Cardiac septum (tissue), 1 donor: ENCODE data around the gene PHF21A. TPM values are rescaled to one million over a fixed set of nuclear protein-coding genes. Genes with fewer than 3 reads are reported as not detected.
"Not testable (repeated sequence)": the region's sequence is repeated elsewhere in the genome, so short reads cannot be mapped to it uniquely, and the experiment has no call there.

Experiments used
- DNase-seq: peaks from one replicate; pipeline ENCODE4 v3.0.0-alpha.2; 2020; ENCODE audit warnings: low spot score
- intact Hi-C: fragments of 100-400 bp; cut with DNase I; formaldehyde crosslinking; loops from one replicate; pipeline ENCODE4 v1.14.0; 2022
- total RNA-seq: library from RNA; stranded (reverse); fragmentation: NEBNext Ultra II Directional; extraction: Animal tissue kit (Norgen Biotek cat#: 25700); gene quantifications from one replicate; pipeline ENCODE4 v1.2.1, GENCODE V29; 2021
- donor health status: DM: no; HTN: no; CAD: no.

Gene PHF21A
- total RNA-seq, 1 donor from 2014 or later: 43.8 TPM

DNA sequence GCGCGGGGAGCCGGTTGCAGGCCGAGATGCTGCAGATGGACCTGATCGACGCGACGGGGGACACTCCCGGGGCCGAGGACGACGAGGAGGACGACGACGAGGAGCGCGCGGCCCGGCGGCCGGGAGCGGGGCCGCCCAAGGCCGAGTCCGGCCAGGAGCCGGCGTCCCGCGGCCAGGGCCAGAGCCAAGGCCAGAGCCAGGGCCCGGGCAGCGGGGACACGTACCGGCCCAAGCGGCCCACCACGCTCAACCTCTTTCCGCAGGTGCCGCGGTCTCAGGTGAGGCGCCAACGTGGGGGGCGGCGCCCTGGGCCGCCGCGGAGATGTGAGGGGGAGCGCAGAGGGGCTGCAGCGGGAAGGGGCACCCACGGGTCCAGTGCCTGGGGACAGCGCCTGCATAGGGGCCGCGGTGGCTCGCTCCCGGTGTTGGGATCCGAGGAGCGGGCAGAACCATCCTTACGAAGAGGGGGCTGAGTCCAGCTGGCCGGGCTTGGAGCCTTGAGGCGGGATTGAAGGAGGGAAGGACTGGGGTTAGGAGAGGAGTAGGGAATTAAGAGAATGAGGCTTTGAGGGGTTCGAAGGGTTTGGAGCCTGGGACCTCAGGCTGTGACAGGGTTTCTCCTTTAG is 221.0 kb downstream of the PHF21A start:
- DNase-seq, intact Hi-C loops: not testable (repeated sequence)

- intact Hi-C loops: no loop called here
- DNase-seq: peak; percentile 82
These were observed 221.6 kb downstream of the PHF21A start for GRCh38 chr11:45899448-45900174.

DNA sequence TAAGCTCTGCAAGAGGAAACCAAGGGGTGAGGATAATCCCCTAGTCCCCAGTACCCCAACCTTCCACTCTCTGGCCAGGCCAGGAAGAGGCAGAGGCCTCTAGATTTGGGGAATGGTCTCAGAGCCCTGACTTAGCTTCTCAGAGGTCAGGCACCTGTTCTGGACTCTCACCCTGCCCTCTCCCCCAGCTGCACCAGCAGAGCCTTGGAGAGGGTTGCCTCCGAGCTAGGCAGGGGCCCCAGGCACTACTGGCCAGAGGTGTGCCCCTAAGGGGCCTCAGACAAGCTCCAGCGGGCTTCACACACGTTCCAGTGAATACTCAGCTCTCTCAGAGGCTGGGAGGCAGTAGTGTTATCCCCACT is 222.2 kb downstream of the PHF21A start:
- intact Hi-C loops: no loop called here
- DNase-seq: no peak

DNA sequence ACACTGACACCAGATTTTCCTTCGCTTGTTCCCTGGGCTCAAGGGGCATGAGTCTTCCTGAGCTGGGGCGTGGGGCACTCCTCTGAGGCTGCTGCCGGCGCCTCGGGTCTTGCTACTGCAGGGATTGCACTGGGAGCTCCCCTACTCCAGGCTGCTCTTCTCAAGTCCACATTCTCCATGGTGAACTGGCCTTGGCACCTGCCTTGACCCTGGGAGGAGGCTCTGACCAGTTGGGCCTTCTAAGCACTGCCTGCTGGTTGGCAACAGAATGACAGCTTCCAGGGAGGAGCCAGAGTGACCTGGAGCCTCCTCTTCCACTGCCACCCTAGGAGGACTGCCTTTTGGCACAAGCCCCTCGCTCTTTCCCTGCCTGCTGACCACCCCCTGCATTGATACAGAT is 223.7 kb downstream of the PHF21A start:
- DNase-seq: no peak
- intact Hi-C loops: no loop called here

DNA sequence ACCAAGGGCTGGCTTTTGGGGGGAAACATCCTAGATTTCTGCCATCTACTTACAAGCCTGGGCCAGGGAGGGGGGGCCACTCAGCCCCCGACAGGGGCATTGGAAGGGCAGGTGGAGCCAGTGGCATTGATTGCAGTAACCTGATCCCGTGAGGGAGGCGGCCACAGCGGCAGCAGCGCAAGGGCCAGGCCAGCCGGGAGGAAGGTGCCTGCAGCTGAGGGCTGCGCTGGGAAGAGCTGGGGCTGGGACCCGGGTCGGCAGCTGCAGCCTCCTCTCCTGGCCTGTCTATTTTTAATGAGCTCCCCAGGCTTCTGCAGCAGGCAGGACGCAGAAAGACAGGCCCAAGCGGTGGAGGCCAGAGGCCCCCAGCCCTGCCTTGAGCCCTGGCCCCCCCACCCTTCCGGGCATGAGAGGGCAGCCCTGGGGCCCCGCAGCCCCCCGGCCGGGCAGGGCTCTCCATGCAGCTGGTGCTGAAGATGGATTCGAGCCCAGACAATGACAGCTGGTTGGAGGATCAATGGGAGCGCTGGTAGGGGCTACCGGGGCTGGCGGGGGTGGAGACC is 224.8 kb downstream of the PHF21A start:
- intact Hi-C loops: no loop called here

DNA sequence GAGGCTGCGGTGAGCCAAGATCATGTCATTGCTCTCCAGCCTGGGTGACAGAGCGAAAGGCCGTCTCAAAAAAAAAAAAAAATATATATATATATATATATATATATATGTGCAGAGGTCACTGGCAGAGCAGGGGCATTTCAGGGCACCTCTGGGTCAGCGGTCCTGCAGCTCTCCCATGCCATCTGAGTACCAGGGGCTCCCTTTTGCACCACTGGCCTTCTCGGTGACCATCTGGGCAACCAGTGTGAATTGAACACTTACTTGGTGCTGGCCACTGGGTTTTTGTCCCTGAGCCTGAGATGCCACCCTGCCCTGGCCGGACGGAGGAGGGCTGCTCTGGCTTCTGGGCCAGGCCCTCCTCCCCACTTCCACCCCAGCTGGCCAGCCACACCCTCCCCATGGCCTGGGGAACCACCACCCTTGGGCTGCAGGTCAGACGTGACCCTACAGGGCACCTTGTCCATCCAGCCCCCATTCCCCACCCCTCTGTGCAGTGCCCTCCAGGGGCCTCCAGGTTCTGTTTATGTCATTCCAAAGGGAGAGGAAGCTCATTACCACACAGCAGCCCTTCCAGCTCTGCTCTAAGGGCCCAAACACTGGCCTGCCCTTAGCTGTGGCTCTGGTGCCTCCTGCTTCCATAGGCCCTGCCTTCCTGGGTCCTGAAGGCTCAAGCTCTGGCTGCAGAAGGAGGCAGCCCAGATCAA is 225.5 kb downstream of the PHF21A start:
- no peak for DNase-seq

More for the DNA sequence above, 224.8 kb downstream of the PHF21A start:
- DNase-seq: no peak

DNA sequence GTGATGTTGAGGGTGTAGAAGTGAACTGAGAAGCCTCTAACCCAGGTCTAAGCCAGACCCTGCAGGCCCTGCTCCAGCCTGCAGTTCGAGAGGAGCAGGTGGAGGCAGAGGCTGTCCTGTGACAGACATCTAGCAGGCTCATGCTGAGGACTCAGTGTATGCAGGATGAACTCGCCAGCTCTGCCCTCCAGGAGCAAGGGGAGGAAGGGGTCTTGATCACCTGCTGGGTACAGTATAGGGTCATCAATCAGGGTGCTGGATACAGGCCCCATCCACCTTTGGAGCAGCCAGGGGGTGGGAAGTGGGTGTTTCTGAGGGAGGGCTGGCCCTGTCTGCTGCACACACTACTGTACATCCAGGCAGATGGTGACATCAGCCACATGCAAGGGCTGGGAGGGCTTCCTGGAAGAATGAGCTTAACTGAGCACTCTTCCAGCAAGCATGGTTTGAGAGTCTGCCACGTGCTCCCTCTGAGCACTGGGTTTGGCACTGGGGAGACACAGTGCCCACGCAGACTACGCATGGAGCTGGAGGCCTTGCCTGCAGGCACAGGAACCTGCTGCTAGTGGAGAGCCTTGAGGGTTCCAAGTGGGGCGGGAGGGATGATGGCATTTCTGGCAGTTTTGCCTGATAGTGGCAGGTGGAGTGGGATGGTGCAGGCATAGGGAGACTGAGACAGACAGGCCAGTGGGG is 226.6 kb downstream of the PHF21A start:
- intact Hi-C loops: no loop called here
- no peak for DNase-seq

More for the DNA sequence above, 225.5 kb downstream of the PHF21A start:
- intact Hi-C loops: no loop called here

DNA sequence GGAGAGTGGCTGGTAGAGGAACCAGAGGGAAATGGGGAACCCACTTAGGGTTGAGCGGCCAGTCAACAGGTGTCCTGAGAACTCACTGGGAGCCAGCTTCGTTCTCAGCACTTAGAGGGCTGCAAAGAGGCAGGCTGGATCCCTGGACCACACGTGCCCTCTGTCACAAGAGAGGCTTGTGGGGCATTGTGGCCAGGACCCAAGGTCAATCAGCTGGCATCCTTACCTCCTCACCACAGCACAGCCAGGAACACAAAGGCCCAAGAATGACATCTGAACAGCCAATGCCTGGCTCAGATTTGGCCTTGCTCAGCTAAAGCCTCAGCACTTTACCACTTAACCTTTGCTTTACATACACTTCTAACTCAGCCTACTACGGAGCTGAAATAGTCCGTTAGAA is 228.4 kb downstream of the PHF21A start:
- intact Hi-C loops: no loop called here

DNA sequence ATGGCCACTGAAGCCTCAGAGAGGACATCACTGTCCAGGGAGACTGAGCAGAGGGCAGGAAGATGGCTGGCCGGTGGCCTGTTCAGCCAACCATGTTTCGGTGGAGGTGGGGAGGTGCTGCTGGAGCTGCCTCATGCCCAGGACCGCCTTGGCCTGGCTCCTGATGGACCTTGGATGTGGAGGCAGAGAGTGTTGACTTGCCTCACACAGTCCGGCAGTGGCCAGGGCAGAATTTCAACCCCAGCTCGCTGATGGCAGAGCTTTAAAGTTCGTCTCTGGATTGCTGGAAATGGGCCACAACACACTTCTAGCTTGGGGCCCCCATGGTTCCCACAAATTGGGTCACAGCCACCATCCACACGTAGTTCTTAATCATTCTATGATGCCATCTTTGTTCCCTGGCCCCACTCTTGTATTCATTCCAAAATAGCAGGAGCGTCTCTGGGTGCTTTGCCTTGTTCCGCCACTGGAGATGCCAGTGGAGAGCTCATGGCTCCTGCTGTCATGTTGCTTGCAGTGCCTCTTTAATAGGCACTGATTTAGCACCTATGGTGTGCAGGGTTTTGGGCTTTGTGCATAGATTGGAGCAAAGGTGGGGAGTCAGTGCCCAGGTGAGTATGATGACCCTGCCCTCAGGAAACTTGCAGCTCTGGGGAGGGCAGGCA is 230.2 kb downstream of the PHF21A start:
- intact Hi-C loops: no loop called here
- no peak for DNase-seq

More for the DNA sequence above, 228.4 kb downstream of the PHF21A start:
- DNase-seq: no peak

GRCh38 chr11:45889966-45890365 is 231.3 kb downstream of the PHF21A start:
- intact Hi-C loops: no loop called here
- no peak for DNase-seq

GRCh38 chr11:45889555-45889954 is 231.7 kb downstream of the PHF21A start:
- no peak for DNase-seq
- intact Hi-C loops: no loop called here

DNA sequence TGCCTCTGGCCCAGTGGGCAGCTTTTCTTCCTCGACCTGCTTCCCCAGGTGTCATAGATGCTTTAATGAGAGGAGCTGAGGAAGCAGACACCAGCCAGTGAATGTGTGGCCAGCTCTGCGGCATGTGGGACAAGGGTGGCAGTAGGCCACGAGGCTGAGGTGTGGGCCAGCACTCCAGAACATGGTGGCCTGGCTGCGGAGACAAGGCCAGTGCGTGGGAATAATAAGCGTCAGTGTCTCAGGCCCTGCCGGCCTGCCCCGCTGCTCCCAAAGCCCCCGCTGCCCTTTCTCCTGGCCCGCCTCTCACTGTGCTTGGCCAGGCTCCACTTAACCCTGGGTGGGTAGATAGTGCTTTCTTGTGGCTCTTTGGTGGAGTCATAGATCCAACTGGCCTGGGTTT is 233.7 kb downstream of the PHF21A start:
- DNase-seq: no peak
- intact Hi-C loops: no loop called here

DNA sequence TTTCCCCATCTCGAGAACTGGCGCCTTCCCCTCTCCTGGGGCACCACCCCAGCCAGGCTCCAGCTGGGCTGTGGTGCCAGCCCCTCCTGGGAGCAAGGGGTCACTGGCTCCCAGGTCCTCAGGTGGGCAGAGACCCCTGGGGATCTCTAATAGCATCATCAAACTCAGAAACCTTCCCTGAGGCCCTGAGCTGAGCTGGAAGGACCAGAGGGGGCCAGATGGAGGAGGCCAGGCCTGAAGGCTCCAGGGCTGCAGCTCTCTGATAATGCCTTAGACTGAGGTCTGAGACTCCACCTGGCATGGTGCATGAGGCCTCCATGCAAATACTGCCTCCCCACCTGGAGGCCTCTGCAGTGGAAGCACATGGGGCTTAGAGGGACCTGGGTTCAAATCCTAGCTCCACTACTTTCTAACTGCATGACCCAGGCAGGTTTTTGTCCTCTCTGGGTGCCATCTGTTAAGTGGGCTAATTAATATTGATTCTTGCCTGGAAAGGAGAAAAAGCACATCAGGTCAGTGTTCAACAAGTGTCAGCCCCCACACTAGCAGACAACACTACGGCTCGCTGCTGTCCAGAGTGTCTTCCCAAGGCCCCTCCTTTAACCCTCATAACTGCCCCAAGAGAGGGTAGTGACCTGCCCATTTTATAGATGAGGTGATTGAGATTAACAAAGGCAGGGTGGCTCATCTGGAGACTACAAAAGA is 234.3 kb downstream of the PHF21A start:
- DNase-seq: no peak
- intact Hi-C loops: no loop called here

DNA sequence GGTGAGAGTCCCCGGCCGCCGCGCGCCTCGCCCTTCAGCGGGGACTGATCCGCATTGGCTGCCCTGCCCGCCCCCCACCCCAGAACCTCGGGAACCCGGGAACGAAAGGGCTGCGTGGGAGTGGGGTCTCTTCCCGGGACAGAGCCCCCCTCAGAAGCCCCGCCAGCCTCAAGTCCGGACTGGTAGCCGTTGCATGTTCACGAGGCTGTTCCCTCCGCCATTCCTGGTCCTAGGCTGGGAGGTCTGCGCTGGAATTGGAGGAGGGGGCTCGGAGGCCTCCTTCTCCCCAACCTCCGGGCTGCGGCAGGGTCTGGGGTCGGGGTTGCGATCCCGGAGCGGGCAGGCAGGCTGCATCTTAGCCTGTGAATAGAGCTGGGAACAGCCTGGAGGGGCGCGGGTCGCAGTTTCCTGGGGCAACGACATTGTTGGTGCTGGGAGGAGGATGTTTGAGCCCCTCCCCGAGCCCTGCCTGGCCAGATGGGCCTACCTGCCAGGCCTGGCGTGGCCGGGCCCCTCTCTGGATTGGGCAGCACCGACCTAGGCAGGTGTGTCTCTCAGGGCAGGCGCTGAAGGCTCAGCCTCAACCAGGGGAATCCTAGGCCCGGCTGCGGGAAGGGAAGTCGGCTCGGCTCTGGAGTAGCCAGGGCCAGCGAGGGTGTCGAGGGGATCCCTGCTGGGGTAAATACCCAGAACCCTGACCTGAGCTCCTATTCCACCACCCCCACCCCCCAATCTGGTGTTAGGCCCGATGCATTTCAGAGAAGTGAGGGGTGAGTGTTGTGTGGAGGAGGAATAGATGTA is 235.1 kb downstream of the PHF21A start:
- intact Hi-C loops: no loop called here
- DNase-seq: no peak

- no peak for DNase-seq
- intact Hi-C loops: no loop called here
These were observed 235.9 kb downstream of the PHF21A start, which contains the start of gene MAPK8IP1 for GRCh38 chr11:45885274-45885920. Gene MAPK8IP1, plus strand, starts transcription at chr11:45885651. Its CDS starts 170 bp downstream, at chr11:45885821.

- intact Hi-C loops: no loop called here
- no peak for DNase-seq
These were observed 236.6 kb downstream of the PHF21A start for GRCh38 chr11:45884596-45885185.
